OCI-LY7 (cell line): Measurements from ENCODE around the gene SLIT3. TPM values are rescaled to one million over a fixed set of nuclear protein-coding genes. Genes with fewer than 3 reads are reported as not detected.

Experiments
- BruUV-seq: library from RNA; stranded (reverse); fragments of 400-500 nt; replicated peaks from 2 replicates; lab custom pipeline; 2021; lab: Mats Ljungman, UMichigan
- CTCF ChIA-PET: fragments of 300-600 bp; sonication (Branson Sonifier 250); formaldehyde crosslinking; loops from one replicate; lab custom pipeline; 2022; ENCODE audit warnings: antibody characterized with exemption; ENCODE audit not compliant: unreplicated experiment; lab: Charles Lee
- POLR2A ChIA-PET: fragments of 300-600 bp; sonication (Branson Sonifier 250); formaldehyde crosslinking; loops from one replicate; lab custom pipeline; 2022; ENCODE audit warnings: antibody characterized with exemption; lab: Charles Lee
- DNase-seq: peaks from one replicate; pipeline ENCODE4 v3.0.0-alpha.2; 2015; ENCODE audit warnings: low spot score
- H2AFZ ChIP-seq: fragments of 200-600 bp; sonication (generic), shearing (Covaris generic); 2 replicates; pipeline ENCODE4 v1.6.1; 2014; ENCODE audit warnings: mild to moderate bottlenecking, antibody characterized with exemption, low read length, moderate library complexity
- H3K27ac ChIP-seq: fragments of 200-600 bp; sonication (generic); 2 replicates; pipeline ENCODE4 v1.5.1; 2014; ENCODE audit warnings: mixed run types, low read depth, mild to moderate bottlenecking, moderate library complexity, low read length, inconsistent platforms; ENCODE audit not compliant: poor library complexity, severe bottlenecking
- H3K36me3 ChIP-seq: fragments of 200-600 bp; sonication (generic); 2 replicates; pipeline ENCODE4 v1.6.1; 2014; ENCODE audit warnings: mild to moderate bottlenecking, antibody characterized with exemption, low read length, moderate library complexity, mixed read lengths; ENCODE audit not compliant: insufficient read depth
- H3K4me1 ChIP-seq: fragments of 200-600 bp; sonication (generic); 2 replicates; pipeline ENCODE4 v1.5.1; 2014; ENCODE audit warnings: mild to moderate bottlenecking, low read length; ENCODE audit not compliant: insufficient read depth, poor library complexity, severe bottlenecking
- H3K4me2 ChIP-seq: fragments of 200-600 bp; sonication (generic); 2 replicates; pipeline ENCODE4 v1.6.1; 2014; ENCODE audit warnings: mild to moderate bottlenecking, low read length
- H3K4me3 ChIP-seq: fragments of 200-600 bp; sonication (generic); 2 replicates; pipeline ENCODE4 v1.5.1; 2014; ENCODE audit warnings: mild to moderate bottlenecking, low read depth, low read length; ENCODE audit not compliant: poor library complexity, severe bottlenecking
- H3K79me2 ChIP-seq: fragments of 200-600 bp; sonication (generic); 2 replicates; pipeline ENCODE4 v1.6.1; 2016; ENCODE audit warnings: low read depth, mild to moderate bottlenecking, low read length, moderate library complexity, mixed read lengths; ENCODE audit not compliant: insufficient read depth
- H3K9me2 ChIP-seq: fragments of 200-600 bp; sonication (generic); 2 replicates; pipeline ENCODE4 v1.6.1; 2016; ENCODE audit warnings: mild to moderate bottlenecking, low read length, mixed read lengths; ENCODE audit not compliant: insufficient read depth
- H3K9me3 ChIP-seq: fragments of 200-600 bp; sonication (generic); 2 replicates; pipeline ENCODE4 v1.6.1; 2014; ENCODE audit warnings: mild to moderate bottlenecking, mixed run types, low read length, mixed read lengths
- H4K20me1 ChIP-seq: fragments of 200-600 bp; sonication (generic); 2 replicates; pipeline ENCODE4 v1.6.1; 2014; ENCODE audit warnings: mild to moderate bottlenecking, antibody characterized with exemption, low read length, moderate library complexity, mixed read lengths; ENCODE audit not compliant: insufficient read depth
- EZH2phosphoT487 ChIP-seq: fragments of 200-600 bp; sonication (generic); IDR thresholded peaks from 2 replicates; pipeline ENCODE4 v1.6.1; 2018; ENCODE audit warnings: low read depth, borderline replicate concordance, mild to moderate bottlenecking, mixed run types, antibody characterized with exemption, low read length, moderate library complexity, mixed read lengths
- intact Hi-C: fragments of 100-400 bp; cut with micrococcal nuclease; formaldehyde crosslinking; loops from one replicate; pipeline ENCODE4 v1.10.0; 2022; ENCODE audit not compliant: unreplicated experiment
- total RNA-seq, 2 experiments: library from RNA; depleted of rRNA in 1 of 2; stranded (reverse); fragments of >200 nt in 1 of 2; shearing (Covaris generic) in 1 of 2; gene quantifications; 2 replicates each; pipeline ENCODE4 v1.2.3, GENCODE V29; 2014 to 2022
- TF ChIP-seq, protein P1 (sequence below): fragments of 200-600 bp; sonication (generic); conservative IDR thresholded peaks from 2 replicates; pipeline ENCODE4 v1.5.1; 2014; ENCODE audit warnings: mild to moderate bottlenecking, antibody characterized with exemption, low read length, moderate library complexity, mixed read lengths

Gene SLIT3
- total RNA-seq, 2 experiments from 2014 or later, result not detected

DNA sequence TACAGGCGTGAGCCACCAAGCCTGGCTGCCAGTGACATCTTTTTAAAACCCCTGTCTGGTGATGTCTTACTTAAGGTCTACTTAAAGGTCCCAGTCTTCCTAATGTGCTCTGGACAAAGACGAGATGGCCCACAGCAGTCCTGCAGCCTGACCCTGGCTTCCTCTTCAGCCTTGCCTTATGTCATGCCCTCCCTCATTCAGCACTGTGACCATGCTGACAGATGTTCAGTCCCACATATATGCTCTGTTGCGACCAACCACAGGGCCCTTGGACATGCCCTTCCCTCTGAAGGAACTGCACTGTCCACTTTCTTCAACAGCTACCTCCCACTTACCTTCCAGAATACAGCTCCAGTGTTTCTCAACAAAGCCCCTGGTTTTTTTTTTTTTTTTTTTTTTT, 548.9 kb downstream of the SLIT3 start:
- H3K9me3 ChIP-seq, result no peaks in the 10 kb centered on the region
- H3K36me3 ChIP-seq, result no peaks in the 10 kb centered on the region
- TF ChIP-seq, protein P1, sequence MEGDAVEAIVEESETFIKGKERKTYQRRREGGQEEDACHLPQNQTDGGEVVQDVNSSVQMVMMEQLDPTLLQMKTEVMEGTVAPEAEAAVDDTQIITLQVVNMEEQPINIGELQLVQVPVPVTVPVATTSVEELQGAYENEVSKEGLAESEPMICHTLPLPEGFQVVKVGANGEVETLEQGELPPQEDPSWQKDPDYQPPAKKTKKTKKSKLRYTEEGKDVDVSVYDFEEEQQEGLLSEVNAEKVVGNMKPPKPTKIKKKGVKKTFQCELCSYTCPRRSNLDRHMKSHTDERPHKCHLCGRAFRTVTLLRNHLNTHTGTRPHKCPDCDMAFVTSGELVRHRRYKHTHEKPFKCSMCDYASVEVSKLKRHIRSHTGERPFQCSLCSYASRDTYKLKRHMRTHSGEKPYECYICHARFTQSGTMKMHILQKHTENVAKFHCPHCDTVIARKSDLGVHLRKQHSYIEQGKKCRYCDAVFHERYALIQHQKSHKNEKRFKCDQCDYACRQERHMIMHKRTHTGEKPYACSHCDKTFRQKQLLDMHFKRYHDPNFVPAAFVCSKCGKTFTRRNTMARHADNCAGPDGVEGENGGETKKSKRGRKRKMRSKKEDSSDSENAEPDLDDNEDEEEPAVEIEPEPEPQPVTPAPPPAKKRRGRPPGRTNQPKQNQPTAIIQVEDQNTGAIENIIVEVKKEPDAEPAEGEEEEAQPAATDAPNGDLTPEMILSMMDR, result no peak
- no peak for TF ChIP-seq EZH2phosphoT487
- no peaks in the 10 kb centered on the region for H3K79me2 ChIP-seq
- CTCF ChIA-PET, result interaction anchor here (0.6 kb wide), 1 partner anchor 27 kb away, joined by 3 read pairs; no protein-coding TSS in a partner anchor
- no peak overlapping the region for H2AFZ ChIP-seq
- BruUV-seq, result no TSS peak
- no peaks in the 10 kb centered on the region for H3K9me2 ChIP-seq
- no peaks in the 10 kb centered on the region for H4K20me1 ChIP-seq
- POLR2A ChIA-PET, result interaction anchor here (0.7 kb wide), 1 partner anchor 141 kb away, joined by 4 read pairs; no protein-coding TSS in a partner anchor
- H3K4me2 ChIP-seq, result no peak overlapping the region
- H3K27ac ChIP-seq, result no peak overlapping the region
- no peak overlapping the region for H3K4me3 ChIP-seq
- intact Hi-C loops, result no loop called here
- no peaks in the 10 kb centered on the region for H3K4me1 ChIP-seq
- no peak for DNase-seq

DNA sequence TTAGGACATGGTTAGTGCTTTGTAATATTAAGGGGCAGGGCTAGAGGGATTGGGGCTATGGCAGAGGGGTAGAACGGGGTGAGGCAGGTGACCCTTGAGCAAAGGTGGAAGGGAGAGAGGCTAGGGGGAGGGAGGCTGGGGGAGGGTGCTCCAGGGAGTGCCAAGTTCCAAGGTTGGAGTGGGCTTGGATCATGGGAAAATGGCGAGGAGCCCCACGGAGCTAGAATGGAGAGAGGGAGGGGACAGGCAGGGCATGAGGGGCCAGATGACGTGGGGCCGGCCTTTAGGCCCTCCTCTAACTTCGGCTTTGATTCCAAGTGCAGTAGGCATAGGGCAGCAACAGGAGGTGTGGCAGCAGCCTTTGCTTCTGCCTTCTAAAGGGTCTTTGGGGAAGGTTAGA, 550.0 kb downstream of the SLIT3 start:
- no peak for DNase-seq
- intact Hi-C loops, result no loop called here
- no TSS peak for BruUV-seq
- Histone ChIP-seq H3K27ac (no peak overlapping the region), H4K20me1 (no peaks in the 10 kb centered on the region), H3K9me2 (no peaks in the 10 kb centered on the region), H3K4me2 (no peak overlapping the region), H3K4me1 (no peaks in the 10 kb centered on the region), H3K36me3 (no peaks in the 10 kb centered on the region), H2AFZ (no peak overlapping the region), H3K4me3 (no peak overlapping the region), H3K9me3 (no peaks in the 10 kb centered on the region), H3K79me2 (no peaks in the 10 kb centered on the region)
- TF ChIP-seq, protein P1, result no peak
- CTCF ChIA-PET, result interaction anchor here (0.6 kb wide), 1 partner anchor 26 kb away, joined by 3 read pairs; no protein-coding TSS in a partner anchor
- POLR2A ChIA-PET, result no interaction called here

DNA sequence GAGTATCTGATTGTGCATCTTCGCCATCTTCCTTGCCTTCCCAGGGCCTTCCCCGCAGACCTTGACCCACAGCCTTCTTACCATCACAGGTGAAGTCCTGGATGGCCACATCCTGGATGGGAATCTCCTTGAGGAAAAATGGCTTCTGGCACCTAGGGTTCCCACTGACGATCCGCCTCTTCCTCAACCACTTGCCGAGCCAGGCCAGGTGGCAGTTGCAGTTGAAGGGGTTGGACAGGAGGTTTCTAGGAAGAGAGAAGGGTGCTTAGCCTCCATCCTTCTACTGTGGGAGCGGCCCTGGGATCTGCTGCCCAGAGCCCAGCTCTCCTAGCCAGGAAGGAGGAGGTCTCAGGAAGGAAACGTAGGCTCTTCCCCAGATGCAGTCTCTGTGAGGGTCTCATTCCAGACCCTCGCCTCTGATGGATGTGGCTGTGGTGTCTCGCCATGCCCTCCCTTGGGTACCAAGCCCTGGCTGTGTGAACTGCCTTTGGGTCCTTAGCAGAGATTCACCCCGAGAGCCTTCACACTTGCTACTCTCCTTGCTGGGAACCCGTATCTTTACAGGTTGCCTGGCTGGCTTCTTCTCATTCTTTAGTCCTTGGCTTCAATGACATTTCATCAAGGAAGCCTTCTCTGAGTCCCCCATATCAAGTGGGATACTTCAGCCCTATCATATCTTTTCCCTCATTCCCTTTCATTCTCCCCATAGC, 551.4 kb downstream of the SLIT3 start:
- no peaks in the 10 kb centered on the region for H3K4me1 ChIP-seq
- DNase-seq, result no peak
- H4K20me1 ChIP-seq, result no peaks in the 10 kb centered on the region
- TF ChIP-seq, protein P1, result no peak
- no peak for TF ChIP-seq EZH2phosphoT487
- no peaks in the 10 kb centered on the region for H3K36me3 ChIP-seq
- H3K79me2 ChIP-seq, result no peaks in the 10 kb centered on the region
- H3K4me3 ChIP-seq, result no peak overlapping the region
- no peak overlapping the region for H2AFZ ChIP-seq
- POLR2A ChIA-PET, result no interaction called here
- H3K4me2 ChIP-seq, result no peak overlapping the region
- H3K27ac ChIP-seq, result no peak overlapping the region
- BruUV-seq, result no TSS peak
- CTCF ChIA-PET, result no interaction called here
- H3K9me3 ChIP-seq, result no peaks in the 10 kb centered on the region
- no peaks in the 10 kb centered on the region for H3K9me2 ChIP-seq
- intact Hi-C loops, result no loop called here
